GM23338 (cell line): Measurements from ENCODE around the gene TAGLN. TPM values are rescaled to one million over a fixed set of nuclear protein-coding genes. Genes with fewer than 3 reads are reported as not detected.

ENCODE experiments used
- ATAC-seq: fragments of 200-7000 bp; cut with Tn5 transposase; 3 replicates; pipeline ENCODE4 v1.9.1; 2020
- DNase-seq: peaks from one replicate; pipeline ENCODE4 v3.0.0-alpha.2; 2015; ENCODE audit warnings: low spot score
- H2AFZ ChIP-seq: fragments of 200-600 bp; sonication (generic); 2 replicates; pipeline ENCODE4 v1.8.0; 2016; ENCODE audit warnings: antibody characterized with exemption, mild to moderate bottlenecking, moderate library complexity
- H3F3A ChIP-seq: fragments of 200-600 bp; sonication (generic); replicated peaks from 2 replicates; pipeline ENCODE4 v1.8.0; 2017; ENCODE audit warnings: antibody characterized with exemption, mixed run types, low read depth
- H3K27ac ChIP-seq: fragments of 200-600 bp; sonication (generic); 2 replicates; pipeline ENCODE4 v1.6.1; 2016; ENCODE audit warnings: low read depth
- H3K27me3 ChIP-seq: fragments of 200-600 bp; sonication (generic); 2 replicates; pipeline ENCODE4 v1.8.0; 2016; ENCODE audit warnings: mild to moderate bottlenecking, mixed run types, moderate library complexity; ENCODE audit not compliant: insufficient read depth
- H3K36me3 ChIP-seq: fragments of 200-600 bp; sonication (generic); 2 replicates; pipeline ENCODE4 v1.8.0; 2016; ENCODE audit warnings: mild to moderate bottlenecking; ENCODE audit not compliant: insufficient read depth
- H3K4me1 ChIP-seq: fragments of 200-600 bp; sonication (generic); 2 replicates; pipeline ENCODE4 v1.8.0; 2016; ENCODE audit warnings: mild to moderate bottlenecking, moderate library complexity; ENCODE audit not compliant: insufficient read depth
- H3K4me2 ChIP-seq: fragments of 200-600 bp; sonication (generic); 2 replicates; pipeline ENCODE4 v1.7.1; 2017; ENCODE audit warnings: mixed run types
- H3K4me3 ChIP-seq: fragments of 200-600 bp; sonication (generic); 2 replicates; pipeline ENCODE4 v1.6.1; 2016; ENCODE audit warnings: mixed run types
- H3K79me2 ChIP-seq: fragments of 200-600 bp; sonication (generic); replicated peaks from 2 replicates; pipeline ENCODE4 v1.8.0; 2017; ENCODE audit warnings: mild to moderate bottlenecking; ENCODE audit not compliant: insufficient read depth
- H3K9me2 ChIP-seq: fragments of 200-600 bp; sonication (generic); 2 replicates; pipeline ENCODE4 v1.8.0; 2017; ENCODE audit not compliant: insufficient read depth
- H4K20me1 ChIP-seq: fragments of 200-600 bp; sonication (generic); replicated peaks from 2 replicates; pipeline ENCODE4 v1.8.0; 2017; ENCODE audit warnings: mild to moderate bottlenecking; ENCODE audit not compliant: insufficient read depth
- H3K27ac Mint-ChIP-seq: 2 replicates; pipeline ENCODE4 v1.8.0; 2020; ENCODE audit warnings: inconsistent platforms, mild to moderate bottlenecking, moderate library complexity, mixed read lengths
- H3K27me3 Mint-ChIP-seq: 3 replicates; pipeline ENCODE4 v1.8.0; 2022; ENCODE audit warnings: low read depth, mild to moderate bottlenecking, moderate library complexity, mixed read lengths, inconsistent platforms; ENCODE audit not compliant: insufficient read depth, poor library complexity
- H3K36me3 Mint-ChIP-seq: 3 replicates; pipeline ENCODE4 v1.8.0; 2021; ENCODE audit warnings: low read depth, mild to moderate bottlenecking, inconsistent platforms, moderate library complexity, mixed read lengths
- H3K4me1 Mint-ChIP-seq: 3 replicates; pipeline ENCODE4 v1.8.0; 2020; ENCODE audit warnings: mild to moderate bottlenecking, inconsistent platforms, mixed read lengths
- H3K4me3 Mint-ChIP-seq: 3 replicates; pipeline ENCODE4 v1.8.0; 2021; ENCODE audit warnings: moderate library complexity, mild to moderate bottlenecking, inconsistent platforms, mixed read lengths
- H3K9me3 Mint-ChIP-seq: 3 replicates; pipeline ENCODE4 v1.8.0; 2020; ENCODE audit warnings: moderate library complexity, mild to moderate bottlenecking, inconsistent platforms, mixed read lengths
- CREB1 ChIP-seq: fragments of 250-450 bp; sonication (Bioruptor Pico); IDR thresholded peaks from 2 replicates; pipeline ENCODE4 v1.5.0; 2020; ENCODE audit warnings: low read depth, mild to moderate bottlenecking, moderate library complexity
- EZH2 ChIP-seq: fragments of 200-600 bp; sonication (generic); IDR thresholded peaks from one replicate; pipeline ENCODE4 v1.8.0; 2017; ENCODE audit warnings: antibody characterized with exemption, mild to moderate bottlenecking, low read depth; ENCODE audit not compliant: unreplicated experiment
- EZH2phosphoT487 ChIP-seq: fragments of 200-600 bp; sonication (generic); IDR thresholded peaks from one replicate; pipeline ENCODE4 v1.8.1; 2018; ENCODE audit warnings: antibody characterized with exemption; ENCODE audit not compliant: unreplicated experiment
- JUNB ChIP-seq: IDR thresholded peaks from one replicate; pipeline ENCODE4 v1.6.1; 2016; ENCODE audit warnings: antibody characterized with exemption; ENCODE audit not compliant: unreplicated experiment
- NANOG ChIP-seq: IDR thresholded peaks from 2 replicates; pipeline ENCODE4 v1.6.1; 2016; ENCODE audit warnings: antibody characterized with exemption, borderline replicate concordance
- POLR2AphosphoS5 ChIP-seq: IDR thresholded peaks from 2 replicates; pipeline ENCODE4 v1.6.1; 2016; ENCODE audit warnings: antibody characterized with exemption, low read depth
- STAT1 ChIP-seq: IDR thresholded peaks from one replicate; pipeline ENCODE4 v1.6.1; 2016; ENCODE audit warnings: antibody characterized with exemption; ENCODE audit not compliant: unreplicated experiment
- ZNF114 ChIP-seq: fragments of 250-450 bp; sonication (Bioruptor Pico); IDR thresholded peaks from 2 replicates; pipeline ENCODE4 v1.5.0; 2020; ENCODE audit warnings: mild to moderate bottlenecking, moderate library complexity
- ZNF331 ChIP-seq: fragments of 250-450 bp; sonication (Bioruptor Pico); IDR thresholded peaks from 2 replicates; pipeline ENCODE4 v1.5.0; 2020; ENCODE audit warnings: low read depth, mild to moderate bottlenecking, moderate library complexity
- polyA plus RNA-seq: library from polyadenylated mRNA; unstranded; fragments of >200 nt; fragmentation: Nextera tagmentation; extraction: Ambion mirVana; gene quantifications from 2 replicates; pipeline ENCODE4 v1.2.1, GENCODE V29; 2016
- total RNA-seq: library from RNA; depleted of rRNA; stranded (reverse); fragments of >200 nt; shearing (Covaris generic); gene quantifications from 2 replicates; pipeline ENCODE4 v1.2.3, GENCODE V29; 2014
- TF ChIP-seq, protein P1 (sequence below): IDR thresholded peaks from 2 replicates; pipeline ENCODE4 v1.6.1; 2016; ENCODE audit warnings: antibody characterized with exemption
- TF ChIP-seq, protein P2 (sequence below): IDR thresholded peaks from one replicate; pipeline ENCODE4 v1.6.1; 2018; ENCODE audit warnings: antibody characterized with exemption; ENCODE audit not compliant: unreplicated experiment
- TF ChIP-seq, protein P3 (sequence below): fragments of 250-450 bp; sonication (Bioruptor Pico); IDR thresholded peaks from 2 replicates; pipeline ENCODE4 v1.5.0; 2020; ENCODE audit warnings: mild to moderate bottlenecking, moderate library complexity
- TF ChIP-seq, protein P4 (sequence below), 2 experiments: fragments of 200-600 bp in 1 of 2; sonication (generic) in 1 of 2; conservative IDR thresholded peaks; 2 replicates each; pipeline versions ENCODE4 v1.5.1 to v1.6.1; 2016 to 2017; ENCODE audit warnings: antibody characterized with exemption in 2 of 2, low read depth in 2 of 2, mild to moderate bottlenecking in 2 of 2, moderate library complexity in 1 of 2

The TAGLN gene
- total and polyA plus RNA-seq, 2 experiments from 2014 or later: 86.8 to 130 TPM

DNA sequence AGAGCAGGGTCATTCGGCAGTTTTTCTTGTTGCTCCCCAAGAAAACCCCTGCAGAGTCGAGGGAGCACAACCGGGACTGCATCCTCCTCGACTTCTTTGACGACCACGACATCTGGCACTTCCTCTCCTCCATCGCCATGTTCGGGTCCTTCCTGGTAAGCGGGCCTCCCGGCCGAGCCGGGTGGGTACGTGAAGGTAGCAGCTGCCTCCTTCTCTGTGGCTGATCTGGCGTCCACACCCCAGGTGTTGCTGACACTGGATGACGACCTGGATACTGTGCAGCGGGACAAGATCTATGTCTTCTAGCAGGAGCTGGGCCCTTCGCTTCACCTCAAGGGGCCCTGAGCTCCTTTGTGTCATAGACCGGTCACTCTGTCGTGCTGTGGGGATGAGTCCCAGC is 3.4 kb upstream of the TAGLN start:
- no peak overlapping the region for H2AFZ ChIP-seq
- H3K4me2 ChIP-seq: no peak overlapping the region
- H3K9me2 ChIP-seq: no peaks in the 10 kb centered on the region
- H3K79me2 ChIP-seq: peaks cover 14% of the 10 kb centered on the region
- Mint-ChIP-seq H3K36me3 (peaks cover 3% of the 10 kb centered on the region; the same call in 1 of the 3 replicates), H3K27ac (no peak overlapping the region), H3K4me1 (peaks cover 30% of the 10 kb centered on the region), H3K9me3 (no peaks in the 10 kb centered on the region; the same call in 2 of the 3 replicates), H3K4me3 (no peak overlapping the region), H3K27me3 (peaks cover 26% of the 10 kb centered on the region)
- TF ChIP-seq JUNB (no peak), ZNF114 (CRISPR knock-in tag) (no peak), CREB1 (CRISPR knock-in tag) (no peak), EZH2phosphoT487 (no peak), ZNF331 (CRISPR knock-in tag) (no peak), EZH2 (no peak), STAT1 (no peak), NANOG (no peak), POLR2AphosphoS5 (no peak)
- TF ChIP-seq, protein P1, sequence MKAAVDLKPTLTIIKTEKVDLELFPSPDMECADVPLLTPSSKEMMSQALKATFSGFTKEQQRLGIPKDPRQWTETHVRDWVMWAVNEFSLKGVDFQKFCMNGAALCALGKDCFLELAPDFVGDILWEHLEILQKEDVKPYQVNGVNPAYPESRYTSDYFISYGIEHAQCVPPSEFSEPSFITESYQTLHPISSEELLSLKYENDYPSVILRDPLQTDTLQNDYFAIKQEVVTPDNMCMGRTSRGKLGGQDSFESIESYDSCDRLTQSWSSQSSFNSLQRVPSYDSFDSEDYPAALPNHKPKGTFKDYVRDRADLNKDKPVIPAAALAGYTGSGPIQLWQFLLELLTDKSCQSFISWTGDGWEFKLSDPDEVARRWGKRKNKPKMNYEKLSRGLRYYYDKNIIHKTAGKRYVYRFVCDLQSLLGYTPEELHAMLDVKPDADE: no peak
- TF ChIP-seq, protein P2, sequence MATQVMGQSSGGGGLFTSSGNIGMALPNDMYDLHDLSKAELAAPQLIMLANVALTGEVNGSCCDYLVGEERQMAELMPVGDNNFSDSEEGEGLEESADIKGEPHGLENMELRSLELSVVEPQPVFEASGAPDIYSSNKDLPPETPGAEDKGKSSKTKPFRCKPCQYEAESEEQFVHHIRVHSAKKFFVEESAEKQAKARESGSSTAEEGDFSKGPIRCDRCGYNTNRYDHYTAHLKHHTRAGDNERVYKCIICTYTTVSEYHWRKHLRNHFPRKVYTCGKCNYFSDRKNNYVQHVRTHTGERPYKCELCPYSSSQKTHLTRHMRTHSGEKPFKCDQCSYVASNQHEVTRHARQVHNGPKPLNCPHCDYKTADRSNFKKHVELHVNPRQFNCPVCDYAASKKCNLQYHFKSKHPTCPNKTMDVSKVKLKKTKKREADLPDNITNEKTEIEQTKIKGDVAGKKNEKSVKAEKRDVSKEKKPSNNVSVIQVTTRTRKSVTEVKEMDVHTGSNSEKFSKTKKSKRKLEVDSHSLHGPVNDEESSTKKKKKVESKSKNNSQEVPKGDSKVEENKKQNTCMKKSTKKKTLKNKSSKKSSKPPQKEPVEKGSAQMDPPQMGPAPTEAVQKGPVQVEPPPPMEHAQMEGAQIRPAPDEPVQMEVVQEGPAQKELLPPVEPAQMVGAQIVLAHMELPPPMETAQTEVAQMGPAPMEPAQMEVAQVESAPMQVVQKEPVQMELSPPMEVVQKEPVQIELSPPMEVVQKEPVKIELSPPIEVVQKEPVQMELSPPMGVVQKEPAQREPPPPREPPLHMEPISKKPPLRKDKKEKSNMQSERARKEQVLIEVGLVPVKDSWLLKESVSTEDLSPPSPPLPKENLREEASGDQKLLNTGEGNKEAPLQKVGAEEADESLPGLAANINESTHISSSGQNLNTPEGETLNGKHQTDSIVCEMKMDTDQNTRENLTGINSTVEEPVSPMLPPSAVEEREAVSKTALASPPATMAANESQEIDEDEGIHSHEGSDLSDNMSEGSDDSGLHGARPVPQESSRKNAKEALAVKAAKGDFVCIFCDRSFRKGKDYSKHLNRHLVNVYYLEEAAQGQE: no peak
- TF ChIP-seq, protein P3, sequence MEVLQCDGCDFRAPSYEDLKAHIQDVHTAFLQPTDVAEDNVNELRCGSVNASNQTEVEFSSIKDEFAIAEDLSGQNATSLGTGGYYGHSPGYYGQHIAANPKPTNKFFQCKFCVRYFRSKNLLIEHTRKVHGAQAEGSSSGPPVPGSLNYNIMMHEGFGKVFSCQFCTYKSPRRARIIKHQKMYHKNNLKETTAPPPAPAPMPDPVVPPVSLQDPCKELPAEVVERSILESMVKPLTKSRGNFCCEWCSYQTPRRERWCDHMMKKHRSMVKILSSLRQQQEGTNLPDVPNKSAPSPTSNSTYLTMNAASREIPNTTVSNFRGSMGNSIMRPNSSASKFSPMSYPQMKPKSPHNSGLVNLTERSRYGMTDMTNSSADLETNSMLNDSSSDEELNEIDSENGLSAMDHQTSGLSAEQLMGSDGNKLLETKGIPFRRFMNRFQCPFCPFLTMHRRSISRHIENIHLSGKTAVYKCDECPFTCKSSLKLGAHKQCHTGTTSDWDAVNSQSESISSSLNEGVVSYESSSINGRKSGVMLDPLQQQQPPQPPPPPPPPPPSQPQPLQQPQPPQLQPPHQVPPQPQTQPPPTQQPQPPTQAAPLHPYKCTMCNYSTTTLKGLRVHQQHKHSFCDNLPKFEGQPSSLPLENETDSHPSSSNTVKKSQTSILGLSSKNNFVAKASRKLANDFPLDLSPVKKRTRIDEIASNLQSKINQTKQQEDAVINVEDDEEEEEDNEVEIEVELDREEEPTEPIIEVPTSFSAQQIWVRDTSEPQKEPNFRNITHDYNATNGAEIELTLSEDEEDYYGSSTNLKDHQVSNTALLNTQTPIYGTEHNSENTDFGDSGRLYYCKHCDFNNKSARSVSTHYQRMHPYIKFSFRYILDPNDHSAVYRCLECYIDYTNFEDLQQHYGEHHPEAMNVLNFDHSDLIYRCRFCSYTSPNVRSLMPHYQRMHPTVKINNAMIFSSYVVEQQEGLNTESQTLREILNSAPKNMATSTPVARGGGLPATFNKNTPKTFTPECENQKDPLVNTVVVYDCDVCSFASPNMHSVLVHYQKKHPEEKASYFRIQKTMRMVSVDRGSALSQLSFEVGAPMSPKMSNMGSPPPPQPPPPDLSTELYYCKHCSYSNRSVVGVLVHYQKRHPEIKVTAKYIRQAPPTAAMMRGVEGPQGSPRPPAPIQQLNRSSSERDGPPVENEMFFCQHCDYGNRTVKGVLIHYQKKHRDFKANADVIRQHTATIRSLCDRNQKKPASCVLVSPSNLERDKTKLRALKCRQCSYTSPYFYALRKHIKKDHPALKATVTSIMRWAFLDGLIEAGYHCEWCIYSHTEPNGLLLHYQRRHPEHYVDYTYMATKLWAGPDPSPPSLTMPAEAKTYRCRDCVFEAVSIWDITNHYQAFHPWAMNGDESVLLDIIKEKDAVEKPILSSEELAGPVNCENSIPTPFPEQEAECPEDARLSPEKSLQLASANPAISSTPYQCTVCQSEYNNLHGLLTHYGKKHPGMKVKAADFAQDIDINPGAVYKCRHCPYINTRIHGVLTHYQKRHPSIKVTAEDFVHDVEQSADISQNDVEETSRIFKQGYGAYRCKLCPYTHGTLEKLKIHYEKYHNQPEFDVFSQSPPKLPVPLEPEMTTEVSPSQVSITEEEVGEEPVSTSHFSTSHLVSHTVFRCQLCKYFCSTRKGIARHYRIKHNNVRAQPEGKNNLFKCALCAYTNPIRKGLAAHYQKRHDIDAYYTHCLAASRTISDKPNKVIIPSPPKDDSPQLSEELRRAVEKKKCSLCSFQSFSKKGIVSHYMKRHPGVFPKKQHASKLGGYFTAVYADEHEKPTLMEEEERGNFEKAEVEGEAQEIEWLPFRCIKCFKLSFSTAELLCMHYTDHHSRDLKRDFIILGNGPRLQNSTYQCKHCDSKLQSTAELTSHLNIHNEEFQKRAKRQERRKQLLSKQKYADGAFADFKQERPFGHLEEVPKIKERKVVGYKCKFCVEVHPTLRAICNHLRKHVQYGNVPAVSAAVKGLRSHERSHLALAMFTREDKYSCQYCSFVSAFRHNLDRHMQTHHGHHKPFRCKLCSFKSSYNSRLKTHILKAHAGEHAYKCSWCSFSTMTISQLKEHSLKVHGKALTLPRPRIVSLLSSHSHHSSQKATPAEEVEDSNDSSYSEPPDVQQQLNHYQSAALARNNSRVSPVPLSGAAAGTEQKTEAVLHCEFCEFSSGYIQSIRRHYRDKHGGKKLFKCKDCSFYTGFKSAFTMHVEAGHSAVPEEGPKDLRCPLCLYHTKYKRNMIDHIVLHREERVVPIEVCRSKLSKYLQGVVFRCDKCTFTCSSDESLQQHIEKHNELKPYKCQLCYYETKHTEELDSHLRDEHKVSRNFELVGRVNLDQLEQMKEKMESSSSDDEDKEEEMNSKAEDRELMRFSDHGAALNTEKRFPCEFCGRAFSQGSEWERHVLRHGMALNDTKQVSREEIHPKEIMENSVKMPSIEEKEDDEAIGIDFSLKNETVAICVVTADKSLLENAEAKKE (CRISPR knock-in tag): no peak
- TF ChIP-seq, protein P4, sequence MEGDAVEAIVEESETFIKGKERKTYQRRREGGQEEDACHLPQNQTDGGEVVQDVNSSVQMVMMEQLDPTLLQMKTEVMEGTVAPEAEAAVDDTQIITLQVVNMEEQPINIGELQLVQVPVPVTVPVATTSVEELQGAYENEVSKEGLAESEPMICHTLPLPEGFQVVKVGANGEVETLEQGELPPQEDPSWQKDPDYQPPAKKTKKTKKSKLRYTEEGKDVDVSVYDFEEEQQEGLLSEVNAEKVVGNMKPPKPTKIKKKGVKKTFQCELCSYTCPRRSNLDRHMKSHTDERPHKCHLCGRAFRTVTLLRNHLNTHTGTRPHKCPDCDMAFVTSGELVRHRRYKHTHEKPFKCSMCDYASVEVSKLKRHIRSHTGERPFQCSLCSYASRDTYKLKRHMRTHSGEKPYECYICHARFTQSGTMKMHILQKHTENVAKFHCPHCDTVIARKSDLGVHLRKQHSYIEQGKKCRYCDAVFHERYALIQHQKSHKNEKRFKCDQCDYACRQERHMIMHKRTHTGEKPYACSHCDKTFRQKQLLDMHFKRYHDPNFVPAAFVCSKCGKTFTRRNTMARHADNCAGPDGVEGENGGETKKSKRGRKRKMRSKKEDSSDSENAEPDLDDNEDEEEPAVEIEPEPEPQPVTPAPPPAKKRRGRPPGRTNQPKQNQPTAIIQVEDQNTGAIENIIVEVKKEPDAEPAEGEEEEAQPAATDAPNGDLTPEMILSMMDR (conservative IDR thresholded peaks at IDR 0.05; ENCODE audit: low read depth in 2 of 2): no peak
- no peak for ATAC-seq
- H3K27ac ChIP-seq: no peak overlapping the region
- no peak for DNase-seq
- no peaks in the 10 kb centered on the region for H4K20me1 ChIP-seq
- H3K27me3 ChIP-seq: no peaks in the 10 kb centered on the region
- H3K4me3 ChIP-seq: no peak overlapping the region
- peaks cover 27% of the 10 kb centered on the region for H3K4me1 ChIP-seq
- peaks cover 11% of the 10 kb centered on the region for H3F3A ChIP-seq
- H3K36me3 ChIP-seq: no peaks in the 10 kb centered on the region
